Hepatocyte (in vitro differentiated cells): Measurements from ENCODE around the gene CORO1C.

Experiments used
- CTCF ChIP-seq: fragments of 200-600 bp; sonication (generic); IDR thresholded peaks from 2 replicates; pipeline ENCODE4 v1.5.1; 2016; ENCODE audit warnings: antibody characterized with exemption, mild to moderate bottlenecking; ENCODE audit not compliant: poor library complexity
- EZH2 ChIP-seq: fragments of 200-600 bp; sonication (generic); IDR thresholded peaks from 2 replicates; pipeline ENCODE4 v1.6.1; 2016; ENCODE audit warnings: antibody characterized with exemption, mild to moderate bottlenecking, borderline replicate concordance

- TF ChIP-seq CTCF (no peak), EZH2 (no peak)
Observed at GRCh38 chr12:108668542-108668941, 62.8 kb downstream of the CORO1C start.
